PFSK-1 (cell line): ENCODE results near the gene MGMT.

Experiments used
- POLR2AphosphoS5 ChIP-seq: IDR thresholded peaks from 2 replicates; pipeline ENCODE4 v1.6.1; 2012; ENCODE audit warnings: low read depth, mild to moderate bottlenecking, control low read depth, low read length, moderate library complexity
- TF ChIP-seq, protein P1 (sequence below), 2 experiments: IDR thresholded peaks; 2 replicates each; pipeline versions ENCODE4 v1.6.1 to v1.8.0; 2011 to 2012; ENCODE audit warnings: low read depth in 2 of 2, low read length in 2 of 2, control low read depth in 1 of 2, inconsistent platforms in 1 of 2, mild to moderate bottlenecking in 1 of 2, moderate library complexity in 1 of 2; ENCODE audit not compliant: insufficient read depth in 1 of 2

DNA sequence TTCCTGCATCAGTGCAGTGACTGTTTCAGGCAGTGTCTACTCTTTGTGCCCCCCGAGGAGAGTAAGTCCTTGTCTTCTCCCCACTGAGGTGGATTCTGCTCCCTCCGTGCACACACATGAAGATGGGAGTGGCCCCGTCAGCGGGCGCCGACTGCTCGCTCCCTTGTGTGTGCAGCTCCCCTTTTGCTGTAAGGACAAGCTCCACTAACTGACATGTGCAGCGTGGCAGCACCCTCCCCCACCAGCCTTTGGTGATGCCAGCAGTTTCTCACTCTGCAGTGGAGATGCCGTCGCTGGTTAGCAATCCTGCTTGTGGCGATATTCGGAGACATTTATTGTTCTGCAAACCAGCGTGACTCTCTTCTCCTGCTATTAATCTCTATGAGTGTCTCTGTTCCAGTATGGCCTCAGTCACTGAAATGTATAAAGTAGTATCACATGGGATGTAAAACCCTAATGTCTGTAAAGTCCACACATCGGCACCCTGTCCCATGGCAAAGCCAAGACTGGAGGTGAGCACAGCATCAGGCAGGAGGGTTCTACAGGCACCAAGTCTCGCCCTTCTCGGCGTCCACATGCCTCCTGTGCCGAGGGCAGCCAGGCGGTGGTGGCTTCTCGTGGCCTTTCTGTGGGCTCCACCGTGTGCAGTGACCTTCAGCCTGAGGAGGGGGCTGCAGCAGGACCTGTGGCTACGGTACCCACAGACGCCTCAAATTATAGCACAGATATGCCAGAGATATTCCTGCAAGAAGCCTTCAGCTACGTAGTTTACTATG lies 294.3 kb downstream of the MGMT start:
- no peak for TF ChIP-seq POLR2AphosphoS5
- TF ChIP-seq, protein P1, sequence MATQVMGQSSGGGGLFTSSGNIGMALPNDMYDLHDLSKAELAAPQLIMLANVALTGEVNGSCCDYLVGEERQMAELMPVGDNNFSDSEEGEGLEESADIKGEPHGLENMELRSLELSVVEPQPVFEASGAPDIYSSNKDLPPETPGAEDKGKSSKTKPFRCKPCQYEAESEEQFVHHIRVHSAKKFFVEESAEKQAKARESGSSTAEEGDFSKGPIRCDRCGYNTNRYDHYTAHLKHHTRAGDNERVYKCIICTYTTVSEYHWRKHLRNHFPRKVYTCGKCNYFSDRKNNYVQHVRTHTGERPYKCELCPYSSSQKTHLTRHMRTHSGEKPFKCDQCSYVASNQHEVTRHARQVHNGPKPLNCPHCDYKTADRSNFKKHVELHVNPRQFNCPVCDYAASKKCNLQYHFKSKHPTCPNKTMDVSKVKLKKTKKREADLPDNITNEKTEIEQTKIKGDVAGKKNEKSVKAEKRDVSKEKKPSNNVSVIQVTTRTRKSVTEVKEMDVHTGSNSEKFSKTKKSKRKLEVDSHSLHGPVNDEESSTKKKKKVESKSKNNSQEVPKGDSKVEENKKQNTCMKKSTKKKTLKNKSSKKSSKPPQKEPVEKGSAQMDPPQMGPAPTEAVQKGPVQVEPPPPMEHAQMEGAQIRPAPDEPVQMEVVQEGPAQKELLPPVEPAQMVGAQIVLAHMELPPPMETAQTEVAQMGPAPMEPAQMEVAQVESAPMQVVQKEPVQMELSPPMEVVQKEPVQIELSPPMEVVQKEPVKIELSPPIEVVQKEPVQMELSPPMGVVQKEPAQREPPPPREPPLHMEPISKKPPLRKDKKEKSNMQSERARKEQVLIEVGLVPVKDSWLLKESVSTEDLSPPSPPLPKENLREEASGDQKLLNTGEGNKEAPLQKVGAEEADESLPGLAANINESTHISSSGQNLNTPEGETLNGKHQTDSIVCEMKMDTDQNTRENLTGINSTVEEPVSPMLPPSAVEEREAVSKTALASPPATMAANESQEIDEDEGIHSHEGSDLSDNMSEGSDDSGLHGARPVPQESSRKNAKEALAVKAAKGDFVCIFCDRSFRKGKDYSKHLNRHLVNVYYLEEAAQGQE (IDR thresholded peaks at IDR 0.05; ENCODE audit: insufficient read depth in 1 of 2, low read depth in 2 of 2, low read length in 2 of 2): no peak
